Fibroblast of skin of back (primary cell): ENCODE results near the gene PTGR2. TPM values are rescaled to one million over a fixed set of nuclear protein-coding genes. Genes with fewer than 3 reads are reported as not detected.
"Not testable (repeated sequence)": the region's sequence is repeated elsewhere in the genome, so short reads cannot be mapped to it uniquely, and the experiment has no call there.

Source experiments
- DNase-seq: peaks from one replicate; pipeline ENCODE4 v3.0.0-alpha.2; 2013
- polyA plus RNA-seq, 2 experiments: library from polyadenylated mRNA; unstranded; fragments of 120-200 nt; gene quantifications; one replicate each; pipeline ENCODE4 v1.2.1, GENCODE V29; 2013; ENCODE audit not compliant: insufficient read length in 2 of 2

The PTGR2 gene
- 4.3 TPM for polyA plus RNA-seq (2013, experiment 1 of 2; ENCODE audit: insufficient read length)
- 3.5 TPM for polyA plus RNA-seq (2013, experiment 2 of 2; ENCODE audit: insufficient read length)

GRCh38 chr14:73851567-73852382 is at the start of gene PTGR2:
TSS of gene PTGR2 (plus strand) at chr14:73851831. CDS start at chr14:73858863, 7,032 bp downstream.
- peak; percentile 97 for DNase-seq

GRCh38 chr14:73802431-73803188 is 49.0 kb upstream of the PTGR2 start:
- DNase-seq, result no peak

DNA sequence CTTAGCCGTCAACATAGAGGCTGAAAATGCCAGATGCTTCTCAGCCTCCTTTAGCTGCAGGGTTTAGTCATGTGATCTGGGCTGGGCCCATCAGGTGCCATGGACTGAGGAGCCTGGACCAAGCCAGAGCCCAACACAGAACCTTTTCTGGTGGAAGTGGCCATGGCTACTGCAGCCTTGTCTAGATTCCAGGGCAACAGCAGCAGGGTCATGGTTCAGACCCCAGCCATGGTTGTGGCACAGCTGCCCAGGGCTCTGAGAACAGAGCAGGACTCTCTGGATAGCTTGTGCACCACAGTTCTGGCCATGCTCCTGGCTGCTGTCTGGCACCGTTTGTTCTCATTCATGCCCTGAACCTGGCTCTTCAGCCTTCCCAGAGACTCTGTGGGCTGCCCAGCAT is 47.0 kb upstream of the PTGR2 start:
- DNase-seq, result no peak

DNA sequence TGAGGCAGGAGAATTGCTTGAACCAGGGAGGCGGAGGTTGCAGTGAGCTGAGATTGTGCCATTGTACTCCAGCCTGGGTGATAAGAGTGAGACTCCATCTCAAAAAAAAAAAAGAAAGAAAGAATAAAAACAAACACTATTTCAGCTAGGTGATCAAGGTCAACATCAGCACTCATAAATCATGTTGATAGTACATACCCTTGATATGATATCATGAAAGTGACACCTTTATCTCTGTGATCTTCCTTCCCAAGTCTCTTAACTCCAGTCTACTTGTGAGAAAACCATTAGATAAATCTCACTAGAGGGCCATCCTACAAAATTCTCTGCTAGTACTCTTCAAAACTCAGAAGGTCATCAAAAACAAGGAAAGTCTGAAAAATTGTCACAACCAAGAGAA is 44.2 kb upstream of the PTGR2 start:
- no peak for DNase-seq

GRCh38 chr14:73809391-73809790 is 42.2 kb upstream of the PTGR2 start:
- DNase-seq, result no peak

DNA sequence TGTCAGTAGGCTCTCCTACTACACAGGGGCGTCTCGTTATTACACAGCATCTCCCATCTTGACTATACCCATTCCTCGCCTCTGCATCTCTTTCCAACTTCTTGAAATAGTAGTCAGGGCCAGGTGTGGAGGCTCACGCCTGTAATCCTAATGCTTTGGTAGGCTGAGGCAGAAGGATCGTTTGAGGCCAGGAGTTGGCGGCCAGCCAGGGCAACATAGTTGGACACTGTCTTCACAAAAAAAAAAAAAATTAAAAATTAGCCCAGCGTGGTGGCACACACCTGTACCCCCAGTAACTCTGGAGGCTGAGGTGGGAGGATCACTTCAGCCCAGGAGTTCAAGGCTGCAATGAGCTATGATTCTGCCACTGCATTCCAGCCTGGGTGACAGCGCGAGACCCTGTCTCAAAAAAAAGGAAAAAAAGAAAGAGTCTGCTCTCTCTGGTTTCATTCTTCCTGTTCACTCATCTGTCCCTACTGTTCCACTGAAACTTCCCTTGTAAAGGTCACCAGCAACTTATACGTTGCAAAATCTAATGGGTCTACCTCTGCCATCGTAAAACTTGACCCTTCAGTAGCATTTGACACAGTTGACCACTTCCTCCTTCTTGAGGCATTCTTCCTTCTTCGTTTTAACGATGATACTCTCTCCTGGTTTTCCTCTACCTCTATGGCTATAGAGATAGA is 41.0 kb upstream of the PTGR2 start:
- no peak for DNase-seq

GRCh38 chr14:73811164-73811503 is 40.5 kb upstream of the PTGR2 start:
- DNase-seq, result no peak

DNA sequence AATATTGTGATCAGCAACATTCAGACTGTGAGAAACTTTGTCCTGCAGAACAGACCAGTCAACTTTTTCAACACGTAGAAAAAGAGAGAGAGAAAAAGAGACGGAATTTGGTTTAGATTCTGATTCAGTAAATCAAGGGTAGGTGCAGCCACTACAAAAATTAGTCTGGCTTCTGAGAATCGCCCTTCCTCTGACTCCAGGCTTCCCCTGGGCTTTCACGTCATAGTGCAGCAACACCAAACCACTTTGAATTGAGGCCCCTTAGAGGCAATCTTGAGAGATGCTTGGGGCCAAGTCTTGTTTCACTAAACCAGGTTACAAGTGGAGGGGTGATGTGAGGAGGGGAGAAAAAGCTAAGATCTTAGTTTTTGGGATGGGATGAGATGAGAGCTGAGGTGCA is 37.5 kb upstream of the PTGR2 start:
- no peak for DNase-seq

DNA sequence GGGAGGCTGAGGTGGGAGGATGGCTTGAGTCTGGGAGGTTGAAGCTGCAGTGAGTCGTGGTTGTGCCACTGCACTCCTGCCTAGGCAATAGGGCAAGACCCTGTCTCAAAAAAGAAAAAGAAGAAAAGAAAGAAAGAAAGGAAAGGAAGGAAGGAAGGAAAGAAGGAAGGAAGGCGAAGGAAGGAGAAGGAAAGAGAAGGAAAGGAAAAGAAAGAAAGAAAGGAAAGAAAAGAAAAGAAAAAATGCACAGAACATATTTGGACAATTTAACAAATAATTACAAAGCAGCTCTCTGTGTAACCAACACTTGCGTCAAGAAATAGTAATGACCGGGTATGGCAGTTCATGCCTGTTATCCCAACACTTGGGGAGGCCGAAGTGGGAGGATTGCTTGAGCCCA is 35.8 kb upstream of the PTGR2 start:
- DNase-seq, result no peak

GRCh38 chr14:73816393-73816816 is 35.2 kb upstream of the PTGR2 start:
- peak; percentile 27 for DNase-seq

GRCh38 chr14:73817020-73817655 is 34.5 kb upstream of the PTGR2 start:
- DNase-seq, result no peak

DNA sequence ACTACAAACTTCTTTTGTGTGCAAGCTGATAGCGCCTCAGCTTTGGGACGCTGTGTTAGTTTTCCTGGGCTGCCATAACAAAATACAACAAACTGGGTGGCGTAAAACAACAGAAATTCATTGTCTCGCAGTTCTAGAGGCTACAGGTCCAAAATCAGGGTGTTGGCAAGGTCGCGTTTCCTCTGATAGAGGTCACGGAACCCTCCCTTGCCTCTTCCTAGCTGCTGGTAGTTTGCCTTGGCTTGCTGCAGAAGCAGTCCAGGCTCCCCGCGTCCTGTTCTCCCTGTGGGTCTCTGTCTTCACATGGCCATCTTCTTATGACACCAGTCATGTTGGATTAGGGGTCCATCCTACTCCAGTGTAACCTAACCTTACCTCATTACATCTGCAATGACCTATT is 32.8 kb upstream of the PTGR2 start:
- DNase-seq, result no peak

- no peak for DNase-seq
Observed at GRCh38 chr14:73820631-73821030, 31.0 kb upstream of the PTGR2 start.

- DNase-seq, result no peak
Observed at GRCh38 chr14:73823339-73823885, 28.2 kb upstream of the PTGR2 start.

- DNase-seq, result no peak
Observed at GRCh38 chr14:73824127-73824526, 27.5 kb upstream of the PTGR2 start.

DNA sequence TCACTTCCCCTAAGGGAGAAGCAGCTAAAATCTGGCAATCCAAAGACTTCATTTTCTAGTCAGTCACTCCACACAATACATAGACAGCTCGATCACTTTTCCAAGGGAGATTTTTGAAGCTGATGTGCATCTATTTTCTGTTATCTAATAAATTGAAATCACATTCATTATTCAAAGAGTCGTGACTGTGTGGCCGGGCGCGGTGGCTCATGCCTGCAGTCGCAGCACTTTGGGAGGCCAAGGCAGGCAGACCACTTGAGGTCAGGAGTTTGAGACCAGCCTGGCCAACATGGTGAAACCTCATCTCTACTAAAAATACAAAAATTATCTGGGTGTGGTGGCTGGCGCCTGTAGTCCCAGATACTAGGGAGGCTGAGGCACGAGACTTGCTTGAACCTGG is 27.1 kb upstream of the PTGR2 start:
- no peak for DNase-seq

DNA sequence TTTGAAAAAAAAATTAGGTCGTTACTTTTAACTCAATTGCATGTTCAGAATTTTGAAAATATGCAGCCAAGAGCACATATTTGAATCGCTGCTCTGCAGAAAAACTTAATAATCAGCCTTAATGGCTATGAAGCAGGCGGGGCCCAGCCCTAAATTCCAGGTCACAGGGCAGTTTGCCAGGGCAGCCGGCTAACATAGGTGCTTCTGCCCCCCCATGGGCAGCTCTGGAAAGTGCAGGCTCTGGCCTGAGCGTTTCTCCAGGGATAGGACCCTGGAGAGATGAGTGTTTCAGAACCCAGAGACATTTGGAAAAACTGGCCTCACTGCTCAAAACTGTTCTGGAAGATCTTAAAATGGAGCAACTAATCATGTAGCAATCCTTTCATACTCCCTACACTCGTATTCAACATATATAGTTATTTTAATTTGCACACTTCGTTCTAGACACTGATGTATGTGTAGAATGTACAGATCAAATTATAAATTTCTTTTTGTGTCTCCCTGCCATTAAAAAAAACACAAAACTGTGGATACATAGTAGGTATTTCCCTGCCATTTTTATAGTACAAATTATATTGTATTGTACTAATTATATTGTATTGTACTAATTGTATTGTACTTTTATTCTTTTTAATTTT is 26.0 kb upstream of the PTGR2 start:
- DNase-seq, result peak; percentile 79

- DNase-seq, result not testable (repeated sequence)
Observed at GRCh38 chr14:73827190-73827589, 24.4 kb upstream of the PTGR2 start.

DNA sequence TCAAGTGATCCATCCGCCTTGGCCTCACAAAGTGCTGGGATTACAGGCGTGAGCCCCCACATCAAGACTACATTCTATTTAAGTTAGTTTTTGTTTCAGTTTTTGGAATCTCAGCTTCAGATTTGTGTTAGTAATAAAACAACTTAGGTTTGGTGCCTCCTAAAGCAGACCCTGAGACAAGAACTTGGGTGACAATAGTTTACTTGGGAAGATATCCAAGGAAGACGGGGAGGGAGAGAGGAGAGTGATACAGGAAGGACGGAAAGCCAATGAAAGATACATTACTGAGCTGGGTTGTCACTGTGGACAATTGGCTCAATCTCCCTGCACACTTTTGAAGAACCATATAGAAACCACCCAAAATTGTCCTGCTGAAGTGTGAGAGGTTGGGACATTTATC is 22.6 kb upstream of the PTGR2 start:
- no peak for DNase-seq

DNA sequence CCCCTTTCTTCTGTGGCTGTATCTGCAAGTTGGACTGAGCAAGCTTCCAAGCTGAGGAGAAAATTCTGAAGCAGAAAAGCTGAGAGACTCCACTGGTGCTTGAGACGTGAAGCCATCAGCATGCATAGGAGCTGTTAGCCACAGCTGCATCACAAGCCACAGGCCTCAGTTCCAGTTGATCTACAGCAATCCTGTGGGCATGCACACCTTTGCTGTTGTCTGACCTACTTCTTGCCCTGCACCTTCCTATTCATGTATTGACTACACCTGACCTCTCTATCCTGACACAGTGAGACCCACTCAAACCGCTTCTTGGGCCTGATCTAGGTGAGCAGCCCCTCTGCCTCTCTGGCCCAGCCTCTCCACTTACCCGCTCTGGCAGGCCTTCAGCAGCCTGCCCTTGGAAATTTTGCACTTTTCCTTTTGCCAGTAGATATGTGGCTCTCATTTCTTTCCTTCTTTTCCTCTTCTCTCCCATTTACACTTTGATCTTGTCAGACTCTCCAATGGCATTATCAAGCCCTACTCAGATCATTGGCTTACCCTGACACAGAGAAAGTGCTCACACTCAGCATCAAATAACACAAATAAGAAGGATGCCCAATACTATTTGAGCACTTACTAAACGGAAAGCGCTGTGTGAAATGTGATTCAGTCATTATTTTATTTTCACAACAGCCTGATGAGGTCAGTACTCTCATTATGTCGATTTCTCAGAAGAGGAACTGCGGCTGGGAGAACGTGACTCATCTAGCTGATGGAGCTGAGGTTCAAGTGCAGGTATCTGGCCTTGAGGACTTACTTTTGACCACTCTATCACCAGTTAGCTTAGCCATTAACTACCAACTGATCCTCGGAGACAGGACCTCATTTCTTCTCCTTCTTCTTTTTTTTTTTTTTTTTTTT is 21.9 kb upstream of the PTGR2 start:
- peak; percentile 52 for DNase-seq

DNA sequence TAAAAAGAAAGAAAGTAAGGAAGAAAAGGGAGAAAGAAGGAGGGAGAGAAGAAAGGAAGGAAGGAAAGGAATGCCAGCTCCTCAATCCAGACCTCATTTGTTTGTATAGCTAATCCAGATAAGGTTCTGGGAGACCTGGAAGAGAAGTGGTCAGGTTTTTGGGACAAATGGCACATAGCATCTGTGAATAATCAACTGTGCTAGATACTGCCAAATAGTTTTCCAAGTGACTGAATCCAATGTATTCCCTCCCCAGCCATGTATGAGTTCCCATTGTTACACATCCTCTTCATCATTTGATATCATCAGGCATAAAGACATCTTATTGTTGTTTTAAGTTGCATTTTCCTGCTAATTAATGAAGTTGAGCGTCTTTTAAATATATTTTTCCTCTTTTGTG is 18.6 kb upstream of the PTGR2 start:
- no peak for DNase-seq
